Left lung (tissue), 10 donors: ENCODE measurements around the gene PTPA. TPM values are rescaled to one million over a fixed set of nuclear protein-coding genes. Genes with fewer than 3 reads are reported as not detected.
A peak's percentile ranks its signal among the peaks of the same experiment; 100 is the strongest.

ENCODE experiments used
- ATAC-seq: fragments of 200-7000 bp; cut with Tn5 transposase; one replicate; pipeline ENCODE4 v1.9.1; 2020; ENCODE audit warnings: moderate library complexity
- DNase-seq, 4 donors: peaks; one replicate each; pipeline ENCODE4 v3.0.0-alpha.2; 2013 to 2020
- H3K27ac ChIP-seq, 2 donors: fragments of 200-600 bp; sonication (generic) in 1 of 2; one replicate each; pipeline versions ENCODE4 v1.5.0 to v1.8.0; 2020 to 2021
- H3K27me3 ChIP-seq, 2 donors: fragments of 200-600 bp; sonication (generic) in 1 of 2; one replicate each; pipeline versions ENCODE4 v1.5.0 to v1.8.0; 2020 to 2021
- H3K36me3 ChIP-seq, 2 donors: fragments of 200-600 bp; sonication (generic) in 1 of 2; one replicate each; pipeline versions ENCODE4 v1.5.0 to v1.8.0; 2020 to 2021
- H3K4me1 ChIP-seq, 2 donors: fragments of 200-600 bp; one replicate each; pipeline ENCODE4 v1.8.0; 2021
- H3K4me3 ChIP-seq, 2 donors: fragments of 200-600 bp; sonication (generic) in 1 of 2; one replicate each; pipeline versions ENCODE4 v1.5.0 to v1.8.0; 2020 to 2021; ENCODE audit warnings: mild to moderate bottlenecking in 1 of 2
- H3K9me3 ChIP-seq, 2 donors: fragments of 200-600 bp; sonication (generic) in 1 of 2; one replicate each; pipeline versions ENCODE4 v1.5.0 to v1.8.0; 2020 to 2021
- intact Hi-C, 2 donors: fragments of 100-400 bp; cut with DNase I; formaldehyde crosslinking; loops; one replicate each; pipeline versions ENCODE4 v1.11.2 to v1.14.2; 2022
- polyA plus RNA-seq, 6 donors: library from polyadenylated mRNA; unstranded; fragments of 120-200 nt; gene quantifications; one replicate each; pipeline ENCODE4 v1.2.1, GENCODE V29; 2013; ENCODE audit not compliant: insufficient read length in 6 of 6
- total RNA-seq, 2 donors: library from RNA; stranded (reverse); fragmentation: NEBNext Ultra II Directional; extraction: Animal tissue kit (Norgen Biotek cat#: 25700); gene quantifications; one replicate each; pipeline ENCODE4 v1.2.1, GENCODE V29; 2021
- TF ChIP-seq, protein P1 (sequence below), 2 donors: fragments of 200-600 bp; sonication (generic) in 1 of 2; IDR thresholded peaks; one replicate each; pipeline versions ENCODE4 v1.5.0 to v1.8.0; 2021; ENCODE audit warnings: antibody characterized with exemption in 2 of 2
- donor health status: DM: no; HTN: yes; CAD: no.
- donor health status: DM: no; HTN: no; CAD: no.

PTPA gene
- total and polyA plus RNA-seq, 8 donors: 120 to 148 (median 140) TPM

DNA sequence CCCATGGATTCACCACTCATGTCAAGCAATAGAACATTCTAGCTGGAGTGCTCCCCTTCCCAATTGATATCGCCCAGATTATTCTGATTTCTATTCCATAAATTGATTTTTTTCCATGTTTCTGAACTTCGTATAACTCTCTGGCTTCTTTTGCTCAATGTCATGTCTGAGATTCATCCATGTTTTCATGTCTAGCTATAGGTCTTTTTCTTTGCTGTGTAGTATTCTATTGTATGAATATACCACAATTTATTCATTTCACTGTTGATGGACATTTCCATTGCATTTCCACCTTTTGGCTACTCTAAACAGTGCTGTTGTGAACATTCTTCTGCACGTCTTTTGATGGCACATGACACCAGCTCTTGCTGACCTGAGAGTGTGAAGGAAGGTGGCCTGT is 19.6 kb downstream of the PTPA start:
- no peak for ATAC-seq
- DNase-seq: no peak

DNA sequence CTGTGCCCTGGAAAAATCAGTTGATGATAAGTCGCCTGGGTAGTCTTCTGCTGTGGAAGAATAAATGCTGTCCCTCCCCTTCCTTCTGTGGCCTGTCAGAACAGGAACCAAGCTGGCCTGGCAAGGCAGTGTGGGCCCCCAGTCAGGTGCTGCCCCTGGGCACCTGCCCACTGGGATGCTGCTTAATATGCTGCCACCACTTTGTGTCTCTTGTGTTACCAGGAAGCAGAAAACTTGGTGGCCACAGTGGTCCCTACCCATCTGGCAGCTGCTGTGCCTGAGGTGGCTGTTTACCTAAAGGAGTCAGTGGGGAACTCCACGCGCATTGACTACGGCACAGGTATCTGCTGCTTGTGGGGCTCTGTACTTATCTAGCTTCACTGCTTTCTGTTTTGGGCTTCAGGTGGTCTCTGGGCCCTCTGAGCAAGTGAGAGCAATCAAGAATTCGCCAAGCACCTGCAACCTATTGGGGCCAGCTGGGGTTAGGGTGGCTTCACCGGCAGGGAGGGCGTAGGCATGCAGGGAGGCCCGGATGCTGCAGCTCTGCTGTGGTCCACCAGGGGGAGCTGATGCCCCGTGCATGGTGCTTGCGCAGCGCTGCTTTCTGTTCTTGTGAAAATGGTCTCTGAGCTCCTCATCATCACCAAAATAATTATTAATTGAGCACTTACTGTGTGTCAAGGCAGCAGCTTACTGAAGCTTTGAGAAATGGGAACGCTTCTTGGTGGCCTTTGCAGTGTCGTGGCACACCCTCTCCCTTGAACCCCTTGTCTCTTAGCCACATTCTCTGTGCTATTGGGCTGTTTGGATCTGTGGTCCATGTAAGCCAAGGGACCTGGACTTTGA is 20.3 kb downstream of the PTPA start:
- H3K9me3 ChIP-seq: no peaks in the 10 kb centered on the region
- ATAC-seq (peak; percentile 97), DNase-seq (peak; percentile 58 to 94 (median 72))
- peaks cover 0 to 80% of the 10 kb centered on the region in 2 donors for H3K36me3 ChIP-seq
- H3K4me1 ChIP-seq: peaks cover 0 to 14% of the 10 kb centered on the region in 2 donors
- intact Hi-C loops: no loop called here
- H3K27me3 ChIP-seq: no peaks in the 10 kb centered on the region
- H3K27ac ChIP-seq: no peak overlapping the region
- TF ChIP-seq, protein P1, sequence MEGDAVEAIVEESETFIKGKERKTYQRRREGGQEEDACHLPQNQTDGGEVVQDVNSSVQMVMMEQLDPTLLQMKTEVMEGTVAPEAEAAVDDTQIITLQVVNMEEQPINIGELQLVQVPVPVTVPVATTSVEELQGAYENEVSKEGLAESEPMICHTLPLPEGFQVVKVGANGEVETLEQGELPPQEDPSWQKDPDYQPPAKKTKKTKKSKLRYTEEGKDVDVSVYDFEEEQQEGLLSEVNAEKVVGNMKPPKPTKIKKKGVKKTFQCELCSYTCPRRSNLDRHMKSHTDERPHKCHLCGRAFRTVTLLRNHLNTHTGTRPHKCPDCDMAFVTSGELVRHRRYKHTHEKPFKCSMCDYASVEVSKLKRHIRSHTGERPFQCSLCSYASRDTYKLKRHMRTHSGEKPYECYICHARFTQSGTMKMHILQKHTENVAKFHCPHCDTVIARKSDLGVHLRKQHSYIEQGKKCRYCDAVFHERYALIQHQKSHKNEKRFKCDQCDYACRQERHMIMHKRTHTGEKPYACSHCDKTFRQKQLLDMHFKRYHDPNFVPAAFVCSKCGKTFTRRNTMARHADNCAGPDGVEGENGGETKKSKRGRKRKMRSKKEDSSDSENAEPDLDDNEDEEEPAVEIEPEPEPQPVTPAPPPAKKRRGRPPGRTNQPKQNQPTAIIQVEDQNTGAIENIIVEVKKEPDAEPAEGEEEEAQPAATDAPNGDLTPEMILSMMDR (IDR thresholded peaks at IDR 0.05): peak; percentile 97 to 99
- H3K4me3 ChIP-seq: no peak overlapping the region

More for the DNA sequence above, 19.6 kb downstream of the PTPA start:
- Histone ChIP-seq H3K36me3 (peaks cover 0 to 80% of the 10 kb centered on the region in 2 donors), H3K27me3 (no peaks in the 10 kb centered on the region), H3K4me1 (peaks cover 0 to 14% of the 10 kb centered on the region in 2 donors), H3K9me3 (no peaks in the 10 kb centered on the region), H3K27ac (no peak overlapping the region), H3K4me3 (no peak overlapping the region)
- TF ChIP-seq, protein P1 (IDR thresholded peaks at IDR 0.05): no peak
- intact Hi-C loops: no loop called here

DNA sequence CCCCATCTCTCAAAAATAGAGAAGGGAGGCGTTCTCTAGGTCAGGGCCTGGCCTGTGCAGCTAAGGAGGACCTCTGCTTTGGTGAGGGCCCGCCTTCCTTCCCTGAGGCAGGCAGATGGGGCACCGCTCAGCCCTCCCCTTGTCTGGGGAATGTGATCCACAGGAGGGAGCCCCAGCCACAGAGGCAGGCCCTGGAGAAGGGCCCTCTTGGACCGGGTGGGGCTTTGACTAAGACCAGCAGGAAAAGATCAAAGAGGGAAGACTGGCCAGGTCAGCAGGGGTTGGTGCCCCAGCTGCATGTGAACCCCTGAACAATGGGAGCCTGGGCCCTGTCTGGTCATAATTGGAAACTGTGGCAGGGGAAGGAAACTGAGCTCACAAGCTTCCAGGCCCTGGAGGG is 21.9 kb downstream of the PTPA start:
- no peaks in the 10 kb centered on the region for H3K27me3 ChIP-seq
- TF ChIP-seq, protein P1 (IDR thresholded peaks at IDR 0.05): no peak
- ATAC-seq (no peak), DNase-seq (peak in 1 of 4 donors; percentile 34)
- no peak overlapping the region for H3K27ac ChIP-seq
- H3K9me3 ChIP-seq: no peaks in the 10 kb centered on the region
- H3K36me3 ChIP-seq: peaks cover 0 to 93% of the 10 kb centered on the region in 2 donors
- H3K4me1 ChIP-seq: peaks cover 3 to 16% of the 10 kb centered on the region in 2 donors
- H3K4me3 ChIP-seq: no peak overlapping the region
- intact Hi-C loops: no loop called here

DNA sequence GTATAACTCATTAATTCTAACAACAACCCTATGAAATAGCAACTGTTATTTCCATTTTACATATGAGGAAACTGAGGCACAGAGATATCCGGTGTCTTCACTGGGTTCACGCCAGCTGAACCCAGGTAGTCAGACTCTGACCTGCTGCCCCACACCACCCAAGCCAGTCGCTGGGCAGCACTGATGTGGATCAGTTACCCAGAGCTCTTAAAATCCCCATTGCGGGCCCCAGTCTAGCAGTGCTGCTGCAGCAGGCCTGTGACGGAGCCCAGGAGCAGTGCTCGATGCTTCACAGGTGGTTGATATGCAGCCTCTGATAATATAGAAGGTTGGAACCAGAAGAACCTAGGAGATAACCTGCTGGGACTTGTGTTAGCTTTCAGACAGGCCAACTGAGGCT is 24.3 kb downstream of the PTPA start:
- no peak overlapping the region for H3K4me3 ChIP-seq
- H3K27me3 ChIP-seq: no peaks in the 10 kb centered on the region
- DNase-seq: peak in 1 of 4 donors; percentile 41
- intact Hi-C loops: loop anchor here in 1 of 2 donors (5.0 kb wide), 1 partner anchor 477 kb away; no protein-coding TSS in a partner anchor
- ATAC-seq: no peak
- peaks cover 0 to 76% of the 10 kb centered on the region in 2 donors for H3K36me3 ChIP-seq
- no peak overlapping the region for H3K27ac ChIP-seq
- TF ChIP-seq, protein P1 (IDR thresholded peaks at IDR 0.05): no peak
- no peaks in the 10 kb centered on the region for H3K9me3 ChIP-seq
- peaks cover 21 to 40% of the 10 kb centered on the region in 2 donors for H3K4me1 ChIP-seq

DNA sequence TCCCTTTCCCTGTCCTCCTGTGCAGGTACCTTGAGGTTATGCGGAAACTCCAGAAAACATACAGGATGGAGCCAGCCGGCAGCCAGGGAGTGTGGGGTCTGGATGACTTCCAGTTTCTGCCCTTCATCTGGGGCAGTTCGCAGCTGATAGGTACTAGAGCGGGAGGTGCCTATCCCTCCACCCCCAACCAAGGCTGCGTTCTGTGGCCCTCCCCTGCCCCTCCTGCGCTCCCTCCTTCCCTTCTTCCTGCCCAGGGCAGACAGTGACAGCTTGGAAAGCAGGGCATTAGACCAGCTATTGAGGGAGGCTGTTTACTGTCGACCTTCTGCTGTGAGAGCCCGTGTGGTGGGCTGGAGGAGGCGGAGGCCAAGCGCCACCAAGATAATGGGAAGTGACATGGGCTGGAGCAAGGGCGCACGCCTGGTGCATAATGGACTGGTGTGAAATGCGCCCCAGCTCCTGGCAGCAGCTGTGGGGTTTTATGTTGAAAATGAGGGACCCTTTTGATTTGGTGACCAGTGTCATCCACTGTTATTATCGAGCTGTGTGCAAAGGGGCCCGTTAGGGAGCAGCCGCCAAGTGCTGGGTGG is 25.3 kb downstream of the PTPA start:
- no peak overlapping the region for H3K27ac ChIP-seq
- TF ChIP-seq, protein P1 (IDR thresholded peaks at IDR 0.05): no peak
- H3K27me3 ChIP-seq: no peaks in the 10 kb centered on the region
- H3K4me3 ChIP-seq: no peak overlapping the region
- H3K36me3 ChIP-seq: peaks cover 0 to 66% of the 10 kb centered on the region in 2 donors
- intact Hi-C loops: loop anchor here in 1 of 2 donors (5.0 kb wide), 1 partner anchor 476 kb away; no protein-coding TSS in a partner anchor
- no peak for ATAC-seq
- H3K9me3 ChIP-seq: no peaks in the 10 kb centered on the region
- peak in 1 of 4 donors; percentile 51 for DNase-seq
- H3K4me1 ChIP-seq: peaks cover 30 to 49% of the 10 kb centered on the region in 2 donors
